DOHH2 (cell line): ENCODE data around the gene LAMA4.

Experiments used
- H3F3A ChIP-seq: fragments of 200-600 bp; sonication (generic), shearing (Covaris generic); 2 replicates; pipeline ENCODE4 v1.6.0; 2016; ENCODE audit warnings: antibody characterized with exemption, mild to moderate bottlenecking; ENCODE audit not compliant: control insufficient read depth, insufficient read depth
- H3K27ac ChIP-seq: fragments of 200-600 bp; sonication (generic); 2 replicates; pipeline ENCODE4 v1.5.1; 2014; ENCODE audit warnings: low read depth, mild to moderate bottlenecking, low read length, moderate library complexity
- H3K27me3 ChIP-seq: fragments of 200-600 bp; sonication (generic); 2 replicates; pipeline ENCODE4 v1.6.1; 2014; ENCODE audit warnings: mild to moderate bottlenecking, low read length, mixed read lengths; ENCODE audit not compliant: control insufficient read depth
- H3K36me3 ChIP-seq: fragments of 200-600 bp; sonication (generic); 2 replicates; pipeline ENCODE4 v1.6.1; 2014; ENCODE audit warnings: mild to moderate bottlenecking, low read length, moderate library complexity, mixed read lengths; ENCODE audit not compliant: control insufficient read depth
- H3K4me1 ChIP-seq: fragments of 200-600 bp; sonication (generic); 2 replicates; pipeline ENCODE4 v1.6.1; 2014; ENCODE audit warnings: mild to moderate bottlenecking, low read length, mixed read lengths; ENCODE audit not compliant: control insufficient read depth
- H3K4me2 ChIP-seq: fragments of 200-600 bp; sonication (generic); 2 replicates; pipeline ENCODE4 v1.6.0; 2014; ENCODE audit warnings: mild to moderate bottlenecking, low read length, moderate library complexity
- H3K4me3 ChIP-seq: fragments of 200-600 bp; sonication (generic); 2 replicates; pipeline ENCODE4 v1.5.1; 2014; ENCODE audit warnings: mild to moderate bottlenecking, low read length, mixed read lengths
- H3K79me2 ChIP-seq: fragments of 200-600 bp; sonication (generic); 2 replicates; pipeline ENCODE4 v1.6.1; 2014; ENCODE audit warnings: mild to moderate bottlenecking, low read length, mixed read lengths; ENCODE audit not compliant: control insufficient read depth
- H3K9me2 ChIP-seq: fragments of 200-600 bp; sonication (generic); replicated peaks from 2 replicates; pipeline ENCODE4 v1.6.1; 2014; ENCODE audit warnings: mild to moderate bottlenecking, low read length, mixed read lengths; ENCODE audit not compliant: control insufficient read depth
- H3K9me3 ChIP-seq: fragments of 200-600 bp; sonication (generic); 2 replicates; pipeline ENCODE4 v1.6.1; 2014; ENCODE audit warnings: antibody characterized with exemption, low read length, mixed read lengths; ENCODE audit not compliant: control insufficient read depth, insufficient read depth
- H4K20me1 ChIP-seq: fragments of 200-600 bp; sonication (generic); 2 replicates; pipeline ENCODE4 v1.6.0; 2014; ENCODE audit warnings: low read depth, mild to moderate bottlenecking, antibody characterized with exemption, low read length, moderate library complexity; ENCODE audit not compliant: control insufficient read depth, insufficient read depth
- EZH2phosphoT487 ChIP-seq: fragments of 200-600 bp; sonication (generic); IDR thresholded peaks from 2 replicates; pipeline ENCODE4 v1.6.1; 2017; ENCODE audit warnings: borderline replicate concordance, mild to moderate bottlenecking, antibody characterized with exemption, low read length, moderate library complexity, mixed read lengths
- TF ChIP-seq, protein P1 (sequence below): fragments of 200-600 bp; sonication (generic); IDR thresholded peaks from one replicate; pipeline ENCODE4 v1.5.1; 2014; ENCODE audit warnings: antibody characterized with exemption, mild to moderate bottlenecking, low read depth, low read length; ENCODE audit not compliant: poor library complexity, severe bottlenecking

The LAMA4 gene

DNA sequence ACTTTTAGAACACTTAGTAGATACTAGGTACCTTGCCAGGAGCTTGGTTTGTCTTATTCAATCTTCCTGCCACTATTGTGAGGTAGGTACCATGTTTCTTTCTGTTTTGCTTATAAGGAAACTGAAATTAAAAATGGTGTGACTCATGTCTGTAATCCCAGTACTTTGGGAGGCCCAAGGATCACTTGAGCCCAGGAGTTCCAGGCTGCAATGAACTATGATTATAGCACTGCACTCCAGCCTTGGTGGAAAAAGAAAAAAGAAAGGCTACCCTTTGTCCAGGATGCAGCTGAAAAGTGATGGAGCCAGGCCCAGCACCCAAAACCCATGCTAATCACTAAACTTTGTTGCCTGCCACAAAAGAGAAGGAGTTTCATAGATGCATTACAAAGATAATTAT is 34.1 kb upstream of the LAMA4 start:
- Histone ChIP-seq H3K9me2 (no peaks in the 10 kb centered on the region), H3K4me3 (no peak overlapping the region), H3K9me3 (no peaks in the 10 kb centered on the region), H4K20me1 (no peaks in the 10 kb centered on the region), H3K27me3 (no peaks in the 10 kb centered on the region), H3K4me1 (no peaks in the 10 kb centered on the region), H3K79me2 (no peaks in the 10 kb centered on the region), H3F3A (no peaks in the 10 kb centered on the region), H3K27ac (no peak overlapping the region), H3K4me2 (no peak overlapping the region), H3K36me3 (no peaks in the 10 kb centered on the region)
- TF ChIP-seq, protein P1, sequence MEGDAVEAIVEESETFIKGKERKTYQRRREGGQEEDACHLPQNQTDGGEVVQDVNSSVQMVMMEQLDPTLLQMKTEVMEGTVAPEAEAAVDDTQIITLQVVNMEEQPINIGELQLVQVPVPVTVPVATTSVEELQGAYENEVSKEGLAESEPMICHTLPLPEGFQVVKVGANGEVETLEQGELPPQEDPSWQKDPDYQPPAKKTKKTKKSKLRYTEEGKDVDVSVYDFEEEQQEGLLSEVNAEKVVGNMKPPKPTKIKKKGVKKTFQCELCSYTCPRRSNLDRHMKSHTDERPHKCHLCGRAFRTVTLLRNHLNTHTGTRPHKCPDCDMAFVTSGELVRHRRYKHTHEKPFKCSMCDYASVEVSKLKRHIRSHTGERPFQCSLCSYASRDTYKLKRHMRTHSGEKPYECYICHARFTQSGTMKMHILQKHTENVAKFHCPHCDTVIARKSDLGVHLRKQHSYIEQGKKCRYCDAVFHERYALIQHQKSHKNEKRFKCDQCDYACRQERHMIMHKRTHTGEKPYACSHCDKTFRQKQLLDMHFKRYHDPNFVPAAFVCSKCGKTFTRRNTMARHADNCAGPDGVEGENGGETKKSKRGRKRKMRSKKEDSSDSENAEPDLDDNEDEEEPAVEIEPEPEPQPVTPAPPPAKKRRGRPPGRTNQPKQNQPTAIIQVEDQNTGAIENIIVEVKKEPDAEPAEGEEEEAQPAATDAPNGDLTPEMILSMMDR: no peak
- no peak for TF ChIP-seq EZH2phosphoT487

DNA sequence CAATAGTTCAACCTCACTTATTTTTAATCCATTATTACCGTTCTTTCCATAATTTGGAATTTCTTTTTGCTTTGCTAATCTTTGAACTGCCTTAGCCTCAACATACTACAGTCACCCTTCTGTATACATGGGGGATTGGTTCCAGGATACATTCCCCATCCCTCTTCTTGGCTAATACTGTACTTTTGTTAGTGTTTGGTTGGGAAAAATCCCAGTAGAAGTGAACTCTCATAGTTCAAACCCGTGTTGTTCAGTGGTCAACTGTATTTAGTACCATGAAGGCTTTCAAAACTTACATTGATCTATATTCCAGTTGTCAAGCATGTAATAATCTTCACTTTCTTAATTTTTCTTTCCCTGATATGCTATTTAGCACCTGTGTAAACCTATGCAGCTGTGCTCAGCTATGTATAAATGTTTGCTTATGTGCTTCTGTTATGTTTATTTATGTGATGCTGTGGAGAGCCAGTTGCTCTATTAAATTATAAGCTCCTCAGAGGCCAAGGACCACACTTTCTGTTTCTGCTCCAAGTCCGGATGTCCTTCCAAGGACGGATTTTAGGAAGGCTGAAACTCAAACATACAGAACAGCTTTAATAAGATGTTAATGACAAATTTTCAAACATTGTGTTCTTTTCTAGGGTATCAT is 33.3 kb upstream of the LAMA4 start:
- Histone ChIP-seq H3K79me2 (no peaks in the 10 kb centered on the region), H3K4me2 (no peak overlapping the region)

DNA sequence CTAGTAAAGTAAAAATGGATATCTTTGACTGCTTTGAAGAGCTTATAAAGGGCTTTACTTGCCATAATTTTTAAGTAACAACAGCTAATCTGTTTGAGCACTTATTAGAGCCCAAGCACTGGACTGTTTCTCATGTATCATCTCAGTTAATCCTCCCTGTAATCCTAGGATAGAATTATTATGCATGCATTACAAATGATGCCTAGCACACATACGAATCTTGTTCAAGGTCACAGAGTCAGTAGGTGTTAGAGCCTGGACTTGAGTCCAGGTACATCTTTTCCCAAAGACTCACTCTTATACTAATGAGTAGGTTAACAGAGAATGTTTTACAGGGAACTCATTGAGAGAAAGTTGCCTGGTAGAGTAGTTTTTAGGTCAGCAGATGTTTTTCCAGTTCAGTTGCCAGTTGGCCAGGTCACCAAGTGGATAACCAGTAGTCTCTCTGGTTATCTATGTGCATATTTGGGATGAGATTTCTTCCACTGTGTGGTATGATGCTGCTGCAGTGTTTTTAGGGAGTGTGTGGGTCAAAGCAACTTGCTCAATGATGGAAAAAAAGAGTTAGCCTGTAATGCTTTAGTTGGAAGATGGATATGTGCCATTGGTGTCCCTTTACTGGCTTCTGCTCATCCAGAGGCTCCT is 32.3 kb upstream of the LAMA4 start:
- Histone ChIP-seq H3K27ac (no peak overlapping the region), H3K4me1 (no peaks in the 10 kb centered on the region)

More for the DNA sequence above, 33.3 kb upstream of the LAMA4 start:
- Histone ChIP-seq H4K20me1 (no peaks in the 10 kb centered on the region), H3K36me3 (no peaks in the 10 kb centered on the region), H3K4me1 (no peaks in the 10 kb centered on the region), H3K4me3 (no peak overlapping the region), H3F3A (no peaks in the 10 kb centered on the region), H3K27ac (no peak overlapping the region), H3K9me3 (no peaks in the 10 kb centered on the region), H3K9me2 (no peaks in the 10 kb centered on the region), H3K27me3 (no peaks in the 10 kb centered on the region)
- TF ChIP-seq, protein P1: no peak
- TF ChIP-seq EZH2phosphoT487: no peak

More for the DNA sequence above, 32.3 kb upstream of the LAMA4 start:
- Histone ChIP-seq H3K79me2 (no peaks in the 10 kb centered on the region), H3K4me3 (no peak overlapping the region), H3F3A (no peaks in the 10 kb centered on the region), H3K4me2 (no peak overlapping the region), H4K20me1 (no peaks in the 10 kb centered on the region), H3K27me3 (peaks cover 3% of the 10 kb centered on the region; the same call in 1 of the 2 replicates), H3K36me3 (no peaks in the 10 kb centered on the region), H3K9me2 (no peaks in the 10 kb centered on the region), H3K9me3 (no peaks in the 10 kb centered on the region)
- TF ChIP-seq, protein P1: no peak
- TF ChIP-seq EZH2phosphoT487: no peak
